ENCODE data around the gene COL4A2. TPM values are rescaled to one million over a fixed set of nuclear protein-coding genes. Genes with fewer than 3 reads are reported as not detected.

COL4A2 gene
- total RNA-seq, 1 experiment from 2014 or later = 1.6 TPM

- H3K79me2 ChIP-seq (ENCODE audit: insufficient read depth, low read length) = no peaks in the 10 kb centered on the region
- BruUV-seq (replicated peaks) = no TSS peak
- ATAC-seq = no peak
Measured at GRCh38 chr13:110345701-110346100, 38.6 kb downstream of the COL4A2 start.

More at GRCh38 chr13:110345701-110346100, 38.6 kb downstream of the COL4A2 start:
- Histone ChIP-seq H2AFZ (ENCODE audit: low read depth, low read length, poor library complexity, severe bottlenecking) (no peak overlapping the region), H3K27ac (ENCODE audit: low read depth, low read length) (no peak overlapping the region), H3K36me3 (ENCODE audit: control insufficient read depth in 1 of 2, insufficient read depth in 2 of 2, low read length in 2 of 2) (no peaks in the 10 kb centered on the region), H3K4me1 (ENCODE audit: control insufficient read depth in 1 of 2, insufficient read depth in 2 of 2, low read length in 2 of 2) (peaks cover 22 to 41% of the 10 kb centered on the region in 2 experiments), H3K9me3 (ENCODE audit: control insufficient read depth in 1 of 2, insufficient read depth in 1 of 2, low read depth in 1 of 2, low read length in 2 of 2) (no peaks in the 10 kb centered on the region), H3K9ac (ENCODE audit: low read length) (no peak overlapping the region), H3K27me3 (ENCODE audit: insufficient read depth, low read length) (peaks cover 10% of the 10 kb centered on the region; the same call in 1 of the 2 replicates), H3K4me3 (replicated peaks in 1 of 2; ENCODE audit: low read depth in 1 of 2, low read length in 2 of 2) (no peak overlapping the region), H3K4me2 (ENCODE audit: low read length) (no peak overlapping the region), H3K9me2 (ENCODE audit: insufficient read depth) (no peaks in the 10 kb centered on the region; the same call in 1 of the 2 replicates), H4K20me1 (ENCODE audit: insufficient read depth) (no peaks in the 10 kb centered on the region)
- intact Hi-C loops (cut with micrococcal nuclease) = no loop called here
- DNase-seq (ENCODE audit: low read depth, low spot score) = no peak
- POLR2A ChIA-PET = no interaction called here
- RAD21 ChIA-PET (ENCODE audit: low non-redundant PET in 1 of 2, low total read pairs in 2 of 2, uncharacterized antibody in 2 of 2, unreplicated experiment in 2 of 2) = no interaction called here
- no peak for TF ChIP-seq CTCF (IDR thresholded peaks at IDR 0.05 in 2 of 3, conservative IDR thresholded peaks at IDR 0.05 in 1 of 3; ENCODE audit: borderline replicate concordance in 1 of 3, insufficient read depth in 1 of 3, low read depth in 2 of 3, low read length in 2 of 3)
- no peak for TF ChIP-seq JUND (IDR thresholded peaks at IDR 0.05)
- no peak for TF ChIP-seq CBX3 (IDR thresholded peaks at IDR 0.05; ENCODE audit: low read depth)
- TF ChIP-seq REST (IDR thresholded peaks at IDR 0.05; ENCODE audit: low read depth) = no peak
- no peak for TF ChIP-seq POLR2A (IDR thresholded peaks at IDR 0.05; ENCODE audit: borderline replicate concordance, extremely low read depth, insufficient read depth, insufficient read length)
- no peak for TF ChIP-seq POLR2AphosphoS5 (IDR thresholded peaks at IDR 0.05; ENCODE audit: low read depth, low read length)
- TF ChIP-seq YY1 (IDR thresholded peaks at IDR 0.05; ENCODE audit: extremely low read depth, insufficient replicate concordance, low read depth, low read length) = no peak
- no peak for TF ChIP-seq ATF3 (IDR thresholded peaks at IDR 0.05)
- TF ChIP-seq ELF1 (IDR thresholded peaks at IDR 0.05; ENCODE audit: borderline replicate concordance, low read depth) = no peak
- no peak for TF ChIP-seq ZNF274 (IDR thresholded peaks at IDR 0.05; ENCODE audit: low read depth, low read length)
- TF ChIP-seq TCF7L2 (IDR thresholded peaks at IDR 0.05; ENCODE audit: borderline replicate concordance, extremely low read depth, insufficient read depth, insufficient read length) = no peak
- no peak for TF ChIP-seq SIN3A (IDR thresholded peaks at IDR 0.05; ENCODE audit: low read depth)
- no peak for TF ChIP-seq ZFX (IDR thresholded peaks at IDR 0.05)
- CTCF ChIA-PET = no interaction called here
